GM12891 (cell line): ENCODE data around the gene ZNF385A.

Source experiments
- PAX5 ChIP-seq: IDR thresholded peaks from 2 replicates; pipeline ENCODE4 v1.6.1; 2011; ENCODE audit warnings: low read length, moderate library complexity, mild to moderate bottlenecking; ENCODE audit not compliant: insufficient read depth, severe bottlenecking
- POLR2A ChIP-seq: IDR thresholded peaks from 2 replicates; pipeline ENCODE4 v1.6.1; 2011; ENCODE audit warnings: low read depth, low read length, control low read depth
- POLR2AphosphoS5 ChIP-seq: IDR thresholded peaks from 2 replicates; pipeline ENCODE4 v1.6.1; 2011; ENCODE audit warnings: low read depth, low read length, control low read depth
- SPI1 ChIP-seq: IDR thresholded peaks from 2 replicates; pipeline ENCODE4 v1.6.1; 2011; ENCODE audit warnings: low read depth, low read length, control low read depth
- TAF1 ChIP-seq: IDR thresholded peaks from 2 replicates; pipeline ENCODE4 v1.6.1; 2011; ENCODE audit warnings: low read depth, low read length, control low read depth

GRCh38 chr12:54363047-54363446 is 21.5 kb downstream of the ZNF385A start:
- TF ChIP-seq POLR2AphosphoS5 (no peak), POLR2A (no peak), TAF1 (no peak), SPI1 (no peak), PAX5 (no peak)
